GM23338 (cell line): ENCODE measurements around the gene SLC12A7.

Experiments
- CTCF ChIP-seq, 2 experiments: fragments of 200-600 bp in 1 of 2; sonication (generic) in 1 of 2; conservative IDR thresholded peaks; 2 replicates each; pipeline versions ENCODE4 v1.5.1 to v1.6.1; 2016 to 2017; ENCODE audit warnings: antibody characterized with exemption in 2 of 2, low read depth in 2 of 2, mild to moderate bottlenecking in 2 of 2, moderate library complexity in 1 of 2
- REST ChIP-seq: IDR thresholded peaks from one replicate; pipeline ENCODE4 v1.6.1; 2018; ENCODE audit warnings: antibody characterized with exemption; ENCODE audit not compliant: unreplicated experiment

GRCh38 chr5:1037123-1037670 is 74.7 kb downstream of the SLC12A7 start:
- TF ChIP-seq REST (no peak), CTCF (conservative IDR thresholded peaks at IDR 0.05; ENCODE audit: low read depth in 2 of 2) (no peak)
